Activated CD4-positive, alpha-beta memory T cell treated with anti-CD3 and anti-CD28 coated beads, Interleukin-2, amount 10 ng/mL, durations not matched to agents 7 days and 5 days (primary cell): ENCODE measurements around the gene FGF12. TPM values are rescaled to one million over a fixed set of nuclear protein-coding genes. Genes with fewer than 3 reads are reported as not detected.

Experiments used
- CTCF ChIA-PET: fragments of 350-600 bp; sonication (Branson Sonifier 250); formaldehyde crosslinking; loops from one replicate; lab custom pipeline; 2021; ENCODE audit warnings: antibody characterized with exemption, inconsistent platforms; lab: Charles Lee
- POLR2A ChIA-PET: fragments of 350-600 bp; sonication (Branson Sonifier 250); formaldehyde crosslinking; loops from one replicate; lab custom pipeline; 2021; ENCODE audit warnings: antibody characterized with exemption; lab: Charles Lee
- DNase-seq: peaks from one replicate; pipeline ENCODE4 v3.0.0-alpha.2; 2020
- H3K27ac Mint-ChIP-seq: one replicate; pipeline ENCODE4 v1.8.0; 2021; ENCODE audit warnings: mild to moderate bottlenecking, mixed read lengths
- H3K27me3 Mint-ChIP-seq: one replicate; pipeline ENCODE4 v1.8.0; 2021; ENCODE audit warnings: mixed read lengths
- H3K36me3 Mint-ChIP-seq: one replicate; pipeline ENCODE4 v1.8.0; 2021; ENCODE audit warnings: low read depth, mixed read lengths
- H3K4me1 Mint-ChIP-seq: one replicate; pipeline ENCODE4 v1.8.0; 2021; ENCODE audit warnings: mixed read lengths
- H3K4me3 Mint-ChIP-seq: one replicate; pipeline ENCODE4 v1.8.0; 2021; ENCODE audit warnings: mild to moderate bottlenecking, mixed read lengths
- H3K9me3 Mint-ChIP-seq: one replicate; pipeline ENCODE4 v1.8.0; 2021; ENCODE audit warnings: mixed read lengths
- total RNA-seq, 2 experiments: library from RNA; stranded (reverse); gene quantifications; one replicate each; pipeline ENCODE4 v1.2.3, GENCODE V29; 2021

Gene FGF12
- total RNA-seq, 2 experiments from 2014 or later = not detected

- Mint-ChIP-seq H3K36me3 (no peaks in the 10 kb centered on the region), H3K4me1 (no peaks in the 10 kb centered on the region), H3K27ac (no peak overlapping the region), H3K27me3 (no peaks in the 10 kb centered on the region), H3K9me3 (no peaks in the 10 kb centered on the region), H3K4me3 (no peak overlapping the region)
- POLR2A ChIA-PET = no interaction called here
- CTCF ChIA-PET = no interaction called here
- no peak for DNase-seq
Measured at GRCh38 chr3:192130534-192131132, 596.7 kb downstream of the FGF12 start.

GRCh38 chr3:192129586-192129985 lies 597.8 kb downstream of the FGF12 start:
- no peak for DNase-seq
- CTCF ChIA-PET = no interaction called here
- POLR2A ChIA-PET = no interaction called here
- no peak overlapping the region for H3K27ac Mint-ChIP-seq
- H3K36me3 Mint-ChIP-seq = no peaks in the 10 kb centered on the region
- no peaks in the 10 kb centered on the region for H3K27me3 Mint-ChIP-seq
- no peaks in the 10 kb centered on the region for H3K9me3 Mint-ChIP-seq
- no peaks in the 10 kb centered on the region for H3K4me1 Mint-ChIP-seq
- no peak overlapping the region for H3K4me3 Mint-ChIP-seq

GRCh38 chr3:192128922-192129321 lies 598.4 kb downstream of the FGF12 start:
- no peak for DNase-seq
- Mint-ChIP-seq H3K27me3 (no peaks in the 10 kb centered on the region), H3K9me3 (no peaks in the 10 kb centered on the region), H3K27ac (no peak overlapping the region), H3K36me3 (no peaks in the 10 kb centered on the region), H3K4me3 (no peak overlapping the region), H3K4me1 (no peaks in the 10 kb centered on the region)
- ChIA-PET CTCF (no interaction called here), POLR2A (no interaction called here)

- no peaks in the 10 kb centered on the region for H3K9me3 Mint-ChIP-seq
- H3K27ac Mint-ChIP-seq = no peak overlapping the region
- DNase-seq = no peak
- no peaks in the 10 kb centered on the region for H3K27me3 Mint-ChIP-seq
- ChIA-PET CTCF (interaction anchor here (0.8 kb wide), 1 partner anchor 317 kb away, joined by 3 read pairs; no protein-coding TSS in a partner anchor), POLR2A (no interaction called here)
- no peak overlapping the region for H3K4me3 Mint-ChIP-seq
- H3K36me3 Mint-ChIP-seq = no peaks in the 10 kb centered on the region
- no peaks in the 10 kb centered on the region for H3K4me1 Mint-ChIP-seq
Measured at GRCh38 chr3:192128060-192128459, 599.3 kb downstream of the FGF12 start.

GRCh38 chr3:192122832-192123594 lies 604.3 kb downstream of the FGF12 start:
- Mint-ChIP-seq H3K36me3 (no peaks in the 10 kb centered on the region), H3K27ac (no peak overlapping the region), H3K27me3 (no peaks in the 10 kb centered on the region), H3K9me3 (no peaks in the 10 kb centered on the region), H3K4me1 (no peaks in the 10 kb centered on the region), H3K4me3 (no peak overlapping the region)
- POLR2A ChIA-PET = no interaction called here
- CTCF ChIA-PET = no interaction called here
- DNase-seq = no peak

GRCh38 chr3:192121923-192122322 lies 605.4 kb downstream of the FGF12 start:
- CTCF ChIA-PET = no interaction called here

GRCh38 chr3:192108820-192109219 lies 618.5 kb downstream of the FGF12 start:
- Mint-ChIP-seq H3K36me3 (no peaks in the 10 kb centered on the region), H3K27me3 (no peaks in the 10 kb centered on the region), H3K27ac (no peak overlapping the region), H3K4me1 (no peaks in the 10 kb centered on the region), H3K4me3 (no peak overlapping the region), H3K9me3 (no peaks in the 10 kb centered on the region)
- no peak for DNase-seq
- ChIA-PET POLR2A (no interaction called here), CTCF (no interaction called here)

More at GRCh38 chr3:192121923-192122322, 605.4 kb downstream of the FGF12 start:
- POLR2A ChIA-PET = no interaction called here
- H3K27me3 Mint-ChIP-seq = no peaks in the 10 kb centered on the region
- H3K27ac Mint-ChIP-seq = no peak overlapping the region
- H3K36me3 Mint-ChIP-seq = no peaks in the 10 kb centered on the region
- no peak overlapping the region for H3K4me3 Mint-ChIP-seq
- no peaks in the 10 kb centered on the region for H3K9me3 Mint-ChIP-seq
- H3K4me1 Mint-ChIP-seq = no peaks in the 10 kb centered on the region
- DNase-seq = no peak

GRCh38 chr3:192106543-192106942 lies 620.8 kb downstream of the FGF12 start:
- no peak overlapping the region for H3K27ac Mint-ChIP-seq
- no peaks in the 10 kb centered on the region for H3K27me3 Mint-ChIP-seq
- ChIA-PET POLR2A (no interaction called here), CTCF (no interaction called here)
- H3K36me3 Mint-ChIP-seq = no peaks in the 10 kb centered on the region
- no peak overlapping the region for H3K4me3 Mint-ChIP-seq
- no peaks in the 10 kb centered on the region for H3K4me1 Mint-ChIP-seq
- no peak for DNase-seq
- H3K9me3 Mint-ChIP-seq = no peaks in the 10 kb centered on the region

- ChIA-PET CTCF (no interaction called here), POLR2A (no interaction called here)
- no peak for DNase-seq
- Mint-ChIP-seq H3K4me1 (no peaks in the 10 kb centered on the region), H3K9me3 (peaks cover 2% of the 10 kb centered on the region), H3K36me3 (no peaks in the 10 kb centered on the region), H3K27me3 (no peaks in the 10 kb centered on the region), H3K4me3 (no peak overlapping the region), H3K27ac (no peak overlapping the region)
Measured at GRCh38 chr3:192092388-192093005, 634.8 kb downstream of the FGF12 start.

- no peak overlapping the region for H3K27ac Mint-ChIP-seq
- no peaks in the 10 kb centered on the region for H3K27me3 Mint-ChIP-seq
- peaks cover 2% of the 10 kb centered on the region for H3K9me3 Mint-ChIP-seq
- no peak overlapping the region for H3K4me3 Mint-ChIP-seq
- ChIA-PET POLR2A (no interaction called here), CTCF (no interaction called here)
- H3K4me1 Mint-ChIP-seq = no peaks in the 10 kb centered on the region
- no peaks in the 10 kb centered on the region for H3K36me3 Mint-ChIP-seq
- DNase-seq = no peak
Measured at GRCh38 chr3:192091831-192092230, 635.5 kb downstream of the FGF12 start.

GRCh38 chr3:192090586-192090985 lies 636.8 kb downstream of the FGF12 start:
- Mint-ChIP-seq H3K27me3 (no peaks in the 10 kb centered on the region), H3K4me1 (no peaks in the 10 kb centered on the region), H3K27ac (no peak overlapping the region), H3K36me3 (no peaks in the 10 kb centered on the region), H3K9me3 (peaks cover 2% of the 10 kb centered on the region), H3K4me3 (no peak overlapping the region)
- POLR2A ChIA-PET = no interaction called here
- no peak for DNase-seq
- CTCF ChIA-PET = no interaction called here
